Neural cell (in vitro differentiated cells): ENCODE data around the gene GPR183.

Experiments
- EZH2 ChIP-seq: fragments of 200-600, 300-800 bp; shearing (Covaris generic), sonication (generic); IDR thresholded peaks from 2 replicates; pipeline ENCODE4 v1.6.1; 2014; ENCODE audit warnings: antibody characterized with exemption, low read length, borderline replicate concordance, mild to moderate bottlenecking; ENCODE audit not compliant: insufficient read depth, poor library complexity, severe bottlenecking
- RAD21 ChIP-seq: fragments of 450-650 bp; conservative IDR thresholded peaks from 2 replicates; pipeline ENCODE4 v1.6.1; 2014; ENCODE audit warnings: antibody characterized with exemption, mild to moderate bottlenecking, moderate library complexity
- TAF1 ChIP-seq: IDR thresholded peaks from 2 replicates; pipeline ENCODE4 v1.6.1; 2012; ENCODE audit warnings: low read depth
- TF ChIP-seq, protein P1 (sequence below): fragments of 450-650 bp; IDR thresholded peaks from 2 replicates; pipeline ENCODE4 v1.5.1; 2014; ENCODE audit warnings: antibody characterized with exemption, mild to moderate bottlenecking, moderate library complexity; ENCODE audit not compliant: poor library complexity, severe bottlenecking

- TF ChIP-seq RAD21 (no peak), EZH2 (no peak), TAF1 (no peak)
- TF ChIP-seq, protein P1, sequence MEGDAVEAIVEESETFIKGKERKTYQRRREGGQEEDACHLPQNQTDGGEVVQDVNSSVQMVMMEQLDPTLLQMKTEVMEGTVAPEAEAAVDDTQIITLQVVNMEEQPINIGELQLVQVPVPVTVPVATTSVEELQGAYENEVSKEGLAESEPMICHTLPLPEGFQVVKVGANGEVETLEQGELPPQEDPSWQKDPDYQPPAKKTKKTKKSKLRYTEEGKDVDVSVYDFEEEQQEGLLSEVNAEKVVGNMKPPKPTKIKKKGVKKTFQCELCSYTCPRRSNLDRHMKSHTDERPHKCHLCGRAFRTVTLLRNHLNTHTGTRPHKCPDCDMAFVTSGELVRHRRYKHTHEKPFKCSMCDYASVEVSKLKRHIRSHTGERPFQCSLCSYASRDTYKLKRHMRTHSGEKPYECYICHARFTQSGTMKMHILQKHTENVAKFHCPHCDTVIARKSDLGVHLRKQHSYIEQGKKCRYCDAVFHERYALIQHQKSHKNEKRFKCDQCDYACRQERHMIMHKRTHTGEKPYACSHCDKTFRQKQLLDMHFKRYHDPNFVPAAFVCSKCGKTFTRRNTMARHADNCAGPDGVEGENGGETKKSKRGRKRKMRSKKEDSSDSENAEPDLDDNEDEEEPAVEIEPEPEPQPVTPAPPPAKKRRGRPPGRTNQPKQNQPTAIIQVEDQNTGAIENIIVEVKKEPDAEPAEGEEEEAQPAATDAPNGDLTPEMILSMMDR: no peak
Measured at GRCh38 chr13:99265162-99265800, 41.9 kb downstream of the GPR183 start.
